ENCODE data around the gene OGFRL1. TPM values are rescaled to one million over a fixed set of nuclear protein-coding genes. Genes with fewer than 3 reads are reported as not detected.

OGFRL1 gene
- total and polyA plus RNA-seq, 2 of the 13 experiments (the other 11 are each of a cell fraction or from before 2014, with no cell fraction given) = 0.26 to 0.80 TPM

- no peak for TF ChIP-seq THRA (CRISPR knock-in tag; IDR thresholded peaks at IDR 0.05; ENCODE audit: borderline replicate concordance)
These were observed 21.0 kb downstream of the OGFRL1 start (continued) for GRCh38 chr6:71309656-71310055.

- no peak for FAIRE-seq
- intact Hi-C loops (cut with micrococcal nuclease; ENCODE audit: unreplicated experiment) = no loop called here
- ChIA-PET CTCF (ENCODE audit: low intra/inter-chr PET ratio, low total read pairs) (no interaction called here), POLR2A (no interaction called here)
- WGBS (ENCODE audit: low lambda C conversion rate) = 5% methylated on average over 1 of the region's 1 CpG
- no peaks in the 10 kb centered on the region for H3K79me2 ChIP-seq (ENCODE audit: insufficient read depth, low read length)
- H3K9ac ChIP-seq (ENCODE audit: insufficient read depth, low read depth, low read length) = no peak overlapping the region
- no peaks in the 10 kb centered on the region for H3K9me3 ChIP-seq (ENCODE audit: low read length)
- H3K27ac ChIP-seq (ENCODE audit: extremely low read length, insufficient read depth, low read length) = no peak overlapping the region
- H4K20me1 ChIP-seq (ENCODE audit: insufficient read depth, low read length) = no peaks in the 10 kb centered on the region
- no peak overlapping the region for H2AFZ ChIP-seq (ENCODE audit: low read length)
- H3K4me3 ChIP-seq (replicated peaks in 1 of 3; ENCODE audit: insufficient read depth in 1 of 3, low read depth in 2 of 3, low read length in 3 of 3) = no peak overlapping the region
- DNase-seq (ENCODE audit: low spot score) = no peak
- no peaks in the 10 kb centered on the region for H3K36me3 ChIP-seq (replicated peaks in 1 of 2; ENCODE audit: control insufficient read depth in 1 of 2, insufficient read depth in 2 of 2, low read length in 2 of 2)
- no peak overlapping the region for H3K4me2 ChIP-seq (ENCODE audit: low read depth, low read length)
- in situ Hi-C loops (cut with HindIII; ENCODE audit: extremely low pct_ligation_motif_present, low pct_unique_long_range_greater_than_20kb) = no loop called here
- BruUV-seq (replicated peaks) = no TSS peak
- TF ChIP-seq CREBL2 (CRISPR knock-in tag; IDR thresholded peaks at IDR 0.05; ENCODE audit: borderline replicate concordance) (no peak), NFYC (CRISPR knock-in tag; IDR thresholded peaks at IDR 0.05) (no peak), ZBTB38 (CRISPR knock-in tag; IDR thresholded peaks at IDR 0.05) (no peak), EED (CRISPR knock-in tag; IDR thresholded peaks at IDR 0.05) (no peak), DDIT3 (CRISPR knock-in tag; IDR thresholded peaks at IDR 0.05) (no peak)
- TF ChIP-seq, protein P1, sequence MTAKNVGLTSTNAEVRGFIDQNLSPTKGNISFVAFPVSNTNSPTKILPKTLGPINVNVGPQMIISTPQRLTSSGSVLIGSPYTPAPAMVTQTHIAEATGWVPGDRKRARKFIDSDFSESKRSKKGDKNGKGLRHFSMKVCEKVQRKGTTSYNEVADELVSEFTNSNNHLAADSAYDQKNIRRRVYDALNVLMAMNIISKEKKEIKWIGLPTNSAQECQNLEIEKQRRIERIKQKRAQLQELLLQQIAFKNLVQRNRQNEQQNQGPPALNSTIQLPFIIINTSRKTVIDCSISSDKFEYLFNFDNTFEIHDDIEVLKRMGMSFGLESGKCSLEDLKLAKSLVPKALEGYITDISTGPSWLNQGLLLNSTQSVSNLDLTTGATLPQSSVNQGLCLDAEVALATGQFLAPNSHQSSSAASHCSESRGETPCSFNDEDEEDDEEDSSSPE (CRISPR knock-in tag; IDR thresholded peaks at IDR 0.05) = no peak
- ATAC-seq = no peak
- H3K4me1 ChIP-seq (ENCODE audit: insufficient read depth, low read length) = no peaks in the 10 kb centered on the region
- no peaks in the 10 kb centered on the region for H3K27me3 ChIP-seq (ENCODE audit: control insufficient read depth in 1 of 2, insufficient read depth in 2 of 2, low read length in 2 of 2)
These were observed 21.6 kb downstream of the OGFRL1 start for GRCh38 chr6:71310261-71310660.

All from HepG2 (cell line).